ENCODE results near the gene CCDC136. TPM values are rescaled to one million over a fixed set of nuclear protein-coding genes. Genes with fewer than 3 reads are reported as not detected.
A peak's percentile ranks its signal among the peaks of the same experiment; 100 is the strongest.

The CCDC136 gene
- total and polyA plus RNA-seq, 12 donors, result 1.8 to 14.4 (median 8.0) TPM

- TF ChIP-seq CTCF (IDR thresholded peaks at IDR 0.05), result no peak
- Histone ChIP-seq H3K27ac (no peak overlapping the region), H3K4me3 (no peak overlapping the region), H3K4me1 (peaks cover 0 to 22% (median 0%) of the 10 kb centered on the region in 9 donors), H3K9me3 (no peaks in the 10 kb centered on the region), H3K36me3 (peaks cover 0 to 100% (median 75%) of the 10 kb centered on the region in 9 donors), H3K27me3 (no peaks in the 10 kb centered on the region)
- intact Hi-C loops (cut with DNase I), result no loop called here
- DNase-seq, result peak in 1 of 2 donors; percentile 11
- no peak for ATAC-seq
- WGBS, 2 donors, result 85 to 87% methylated on average over 17 of the region's 17 CpGs
These were observed 52.3 kb downstream of the CCDC136 start for GRCh38 chr7:128843938-128844621.

- Histone ChIP-seq H3K4me1 (peaks cover 0 to 14% (median 0%) of the 10 kb centered on the region in 9 donors), H3K9me3 (no peaks in the 10 kb centered on the region), H3K36me3 (peaks cover 0 to 100% (median 73%) of the 10 kb centered on the region in 9 donors), H3K27ac (peak overlapping the region in 2 of 10 donors; percentile 1), H3K27me3 (no peaks in the 10 kb centered on the region), H3K4me3 (no peak overlapping the region)
- ATAC-seq, result no peak
- intact Hi-C loops (cut with DNase I), result no loop called here
- TF ChIP-seq CTCF (IDR thresholded peaks at IDR 0.05), result no peak
- peak in 1 of 2 donors; percentile 10 for DNase-seq
- 95% methylated on average over 25 of the region's 25 CpGs for WGBS, 2 donors
These were observed 53.1 kb downstream of the CCDC136 start for GRCh38 chr7:128844777-128845311.

- 84 to 85% methylated on average over 5 of the region's 5 CpGs for WGBS, 2 donors
These were observed 53.7 kb downstream of the CCDC136 start for GRCh38 chr7:128845475-128845874.

GRCh38 chr7:128845987-128846386 lies 54.2 kb downstream of the CCDC136 start:
- Histone ChIP-seq H3K4me1 (peaks cover 0 to 13% (median 0%) of the 10 kb centered on the region in 9 donors), H3K4me3 (no peak overlapping the region), H3K9me3 (no peaks in the 10 kb centered on the region), H3K36me3 (peaks cover 0 to 100% (median 70%) of the 10 kb centered on the region in 9 donors), H3K27me3 (no peaks in the 10 kb centered on the region), H3K27ac (no peak overlapping the region)
- ATAC-seq (no peak), DNase-seq (peak in 1 of 2 donors; percentile 9)
- intact Hi-C loops (cut with DNase I), result no loop called here
- no peak for TF ChIP-seq CTCF (IDR thresholded peaks at IDR 0.05)
- 80 to 85% methylated on average over 19 of the region's 19 CpGs for whole genome bisulfite sequencing, 2 donors

More at GRCh38 chr7:128845475-128845874, 53.7 kb downstream of the CCDC136 start:
- intact Hi-C loops (cut with DNase I), result no loop called here
- ATAC-seq (no peak), DNase-seq (no peak)
- Histone ChIP-seq H3K36me3 (peaks cover 0 to 100% (median 69%) of the 10 kb centered on the region in 9 donors), H3K9me3 (no peaks in the 10 kb centered on the region), H3K4me1 (peaks cover 0 to 13% (median 0%) of the 10 kb centered on the region in 9 donors), H3K4me3 (no peak overlapping the region), H3K27me3 (no peaks in the 10 kb centered on the region), H3K27ac (peak overlapping the region in 2 of 10 donors; percentile 1)
- no peak for TF ChIP-seq CTCF (IDR thresholded peaks at IDR 0.05)

All from heart right ventricle (tissue), 16 donors.